MM.1S (cell line): ENCODE measurements around the gene THEM4.

ENCODE experiments used
- CTCF ChIP-seq: fragments of 300-600 bp; sonication (generic); IDR thresholded peaks from 2 replicates; pipeline ENCODE4 v1.5.1; 2016; ENCODE audit warnings: antibody characterized with exemption, low read length, mixed read lengths
- EZH2 ChIP-seq: fragments of 300-600 bp; sonication (generic); optimal IDR thresholded peaks from 2 replicates; pipeline ENCODE3; 2017; ENCODE audit warnings: low read depth, mild to moderate bottlenecking, antibody characterized with exemption, low read length, mixed read lengths
- EZH2phosphoT487 ChIP-seq: fragments of 300-600 bp; sonication (generic); IDR thresholded peaks from 2 replicates; pipeline ENCODE4 v1.6.1; 2018; ENCODE audit warnings: antibody characterized with exemption, low read length

GRCh38 chr1:151846686-151847237 lies 62.5 kb downstream of the THEM4 start:
- TF ChIP-seq CTCF (no peak), EZH2 (no peak), EZH2phosphoT487 (no peak)
